HG03095 (cell line): Measurements from ENCODE around the gene POLR2H.

ENCODE experiments used
- ATAC-seq: cut with Tn5 transposase; IDR thresholded peaks from one replicate; pipeline ENCODE4 v1.9.1; 2021; ENCODE audit warnings: moderate library complexity; ENCODE audit not compliant: unreplicated experiment

Gene POLR2H

DNA sequence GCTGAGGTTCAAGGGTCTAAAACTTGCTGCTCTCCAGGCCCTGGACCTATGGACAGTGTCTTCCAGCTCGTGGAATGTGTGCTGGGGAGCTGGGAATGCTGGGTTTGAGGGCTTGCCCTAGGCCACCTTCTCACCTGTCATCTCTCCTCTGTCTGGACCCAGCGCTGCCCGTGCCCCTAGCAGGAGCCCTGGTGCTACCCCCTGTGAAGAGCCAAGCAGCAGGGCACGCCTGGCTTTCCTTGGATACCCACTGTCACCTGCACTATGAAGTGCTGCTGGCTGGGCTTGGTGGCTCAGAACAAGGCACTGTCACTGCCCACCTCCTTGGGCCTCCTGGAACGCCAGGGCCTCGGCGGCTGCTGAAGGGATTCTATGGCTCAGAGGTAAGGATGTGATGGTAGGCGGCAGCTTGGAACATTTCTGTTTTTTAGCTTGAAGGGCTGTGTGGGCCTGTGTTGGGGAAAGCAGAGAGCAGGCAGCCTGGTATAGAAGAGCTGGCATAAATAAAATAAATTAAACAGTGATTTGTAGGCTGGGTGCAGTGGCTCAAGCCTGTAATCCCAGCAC lies 23.4 kb downstream of the POLR2H start:
- no peak for ATAC-seq

DNA sequence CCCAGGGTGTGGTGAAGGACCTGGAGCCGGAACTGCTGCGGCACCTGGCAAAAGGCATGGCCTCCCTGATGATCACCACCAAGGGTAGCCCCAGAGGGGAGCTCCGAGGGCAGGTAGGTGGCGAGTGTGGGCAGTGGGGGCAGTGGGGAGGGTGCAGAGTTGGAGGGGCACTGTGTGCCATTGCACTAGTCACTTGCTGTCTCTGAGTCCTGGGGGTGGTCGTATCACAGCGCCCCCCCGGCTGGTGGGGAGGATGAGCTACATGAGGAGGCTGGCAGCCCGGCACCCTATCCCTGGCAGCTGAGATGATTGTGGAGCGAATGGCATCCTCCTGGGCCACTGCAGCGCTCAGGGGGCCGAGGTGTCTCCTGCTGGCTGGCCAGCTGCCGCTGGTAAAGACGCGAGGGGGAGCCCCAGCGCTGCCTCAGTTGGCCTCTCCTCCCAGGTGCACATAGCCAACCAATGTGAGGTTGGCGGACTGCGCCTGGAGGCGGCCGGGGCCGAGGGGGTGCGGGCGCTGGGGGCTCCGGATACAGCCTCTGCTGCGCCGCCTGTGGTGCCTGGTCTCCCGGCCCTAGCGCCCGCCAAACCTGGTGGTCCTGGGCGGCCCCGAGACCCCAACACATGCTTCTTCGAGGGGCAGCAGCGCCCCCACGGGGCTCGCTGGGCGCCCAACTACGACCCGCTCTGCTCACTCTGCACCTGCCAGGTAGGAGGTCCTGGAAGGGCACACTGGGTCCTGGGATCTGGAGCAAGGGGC lies 24.7 kb downstream of the POLR2H start:
- no peak for ATAC-seq

DNA sequence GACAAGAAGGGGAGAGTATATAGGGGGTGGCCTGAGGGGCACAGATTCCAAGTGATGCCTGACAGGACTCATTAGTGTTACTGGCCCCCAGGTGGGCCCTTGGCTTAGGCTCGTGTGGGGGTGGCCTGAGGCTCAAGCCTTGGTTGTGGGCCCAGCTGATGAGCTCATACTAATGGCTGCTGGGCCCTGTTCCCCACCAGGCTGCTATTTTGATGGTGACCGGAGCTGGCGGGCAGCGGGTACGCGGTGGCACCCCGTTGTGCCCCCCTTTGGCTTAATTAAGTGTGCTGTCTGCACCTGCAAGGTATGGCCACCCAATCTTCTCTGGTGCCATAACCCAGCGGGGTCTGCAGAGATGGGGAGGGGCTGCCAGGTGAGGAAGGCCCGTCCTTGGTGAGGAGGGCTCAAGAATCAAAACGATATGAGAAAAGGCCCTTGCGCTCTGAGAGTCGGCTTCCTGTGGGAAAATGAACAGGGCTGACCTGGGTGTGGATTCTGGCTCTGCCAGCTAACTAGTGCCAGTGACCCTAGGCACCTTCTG lies 25.7 kb downstream of the POLR2H start:
- no peak for ATAC-seq

DNA sequence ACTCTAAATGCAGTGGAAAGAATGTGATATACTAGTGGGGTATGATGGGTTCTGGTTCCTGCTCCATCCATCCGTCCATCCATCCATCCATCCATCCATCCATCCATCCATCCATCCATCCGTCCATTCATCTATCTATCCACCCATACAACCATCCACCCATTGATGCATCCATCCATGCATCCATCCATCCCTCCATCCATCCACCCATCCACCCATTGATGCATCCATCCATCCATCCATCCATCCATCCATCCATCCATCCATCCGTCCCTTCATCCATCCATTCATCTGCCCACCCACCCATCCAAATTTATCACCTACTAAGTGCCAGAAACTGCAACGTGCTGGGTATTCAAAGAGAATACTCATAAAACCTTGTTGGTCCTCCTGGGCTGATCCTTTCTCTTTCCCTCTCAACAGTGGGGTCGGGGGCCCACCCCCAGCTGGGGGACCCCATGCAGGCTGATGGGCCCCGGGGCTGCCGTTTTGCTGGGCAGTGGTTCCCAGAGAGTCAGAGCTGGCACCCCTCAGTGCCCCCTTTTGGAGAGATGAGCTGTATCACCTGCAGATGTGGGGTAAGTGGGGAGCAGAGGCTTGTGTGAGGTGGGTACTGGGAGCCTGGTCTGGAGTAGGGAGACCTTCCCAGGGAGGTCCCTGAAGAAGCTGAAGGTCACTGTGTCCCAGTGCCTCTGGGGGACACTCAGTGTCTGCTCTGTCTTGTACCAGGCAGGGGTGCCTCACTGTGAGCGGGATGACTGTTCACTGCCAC lies 26.8 kb downstream of the POLR2H start:
- no peak for ATAC-seq

DNA sequence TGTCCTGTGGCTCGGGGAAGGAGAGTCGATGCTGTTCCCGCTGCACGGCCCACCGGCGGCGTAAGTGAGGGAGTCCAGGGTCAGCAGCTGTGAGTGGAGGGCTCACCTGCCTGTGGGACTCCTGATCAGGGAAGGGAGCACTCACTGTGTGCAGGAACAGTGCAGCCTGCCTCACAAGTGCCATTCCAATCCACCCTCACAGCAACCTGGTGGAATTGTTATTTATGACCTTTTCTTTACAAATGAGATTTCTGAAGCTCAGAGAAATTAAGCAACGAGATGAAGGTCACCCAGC lies 27.4 kb downstream of the POLR2H start:
- no peak for ATAC-seq

DNA sequence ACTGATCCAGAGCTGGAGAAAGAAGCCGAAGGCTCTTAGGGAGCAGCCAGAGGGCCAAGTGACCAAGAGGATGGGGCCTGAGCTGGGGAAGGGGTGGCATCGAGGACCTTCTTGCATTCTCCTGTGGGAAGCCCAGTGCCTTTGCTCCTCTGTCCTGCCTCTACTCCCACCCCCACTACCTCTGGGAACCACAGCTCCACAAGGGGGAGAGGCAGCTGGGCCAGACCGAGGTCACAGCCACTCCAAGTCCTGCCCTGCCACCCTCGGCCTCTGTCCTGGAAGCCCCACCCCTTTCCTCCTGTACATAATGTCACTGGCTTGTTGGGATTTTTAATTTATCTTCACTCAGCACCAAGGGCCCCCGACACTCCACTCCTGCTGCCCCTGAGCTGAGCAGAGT lies 27.9 kb downstream of the POLR2H start:
- no peak for ATAC-seq

DNA sequence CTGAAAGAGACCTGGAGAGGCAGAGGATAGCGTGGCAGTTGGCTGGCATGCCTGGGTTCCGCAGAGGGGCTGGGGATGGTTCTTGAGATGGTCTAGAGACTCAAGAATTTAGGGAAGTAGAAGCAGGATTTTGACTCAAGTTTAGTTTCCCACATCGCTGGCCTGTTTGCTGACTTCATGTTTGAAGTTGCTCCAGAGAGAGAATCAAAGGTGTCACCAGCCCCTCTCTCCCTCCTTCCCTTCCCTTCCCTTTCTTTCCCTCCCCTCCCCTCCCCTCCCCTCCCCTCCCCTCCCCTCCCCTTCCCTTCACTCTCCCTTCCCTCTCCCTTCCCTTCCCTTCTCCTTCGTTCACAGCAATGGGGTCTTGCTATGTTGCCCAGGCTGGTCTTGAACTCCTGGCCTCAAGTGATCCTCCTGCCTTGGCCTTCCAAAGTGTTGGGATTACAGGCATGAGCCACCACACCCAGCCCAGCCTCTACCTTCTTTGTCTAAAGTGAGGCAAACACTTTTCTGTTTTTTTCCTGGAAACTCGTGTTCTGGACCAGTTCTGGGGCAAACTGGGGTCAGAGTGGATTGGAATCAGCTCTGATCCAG lies 28.5 kb downstream of the POLR2H start:
- ATAC-seq: no peak

DNA sequence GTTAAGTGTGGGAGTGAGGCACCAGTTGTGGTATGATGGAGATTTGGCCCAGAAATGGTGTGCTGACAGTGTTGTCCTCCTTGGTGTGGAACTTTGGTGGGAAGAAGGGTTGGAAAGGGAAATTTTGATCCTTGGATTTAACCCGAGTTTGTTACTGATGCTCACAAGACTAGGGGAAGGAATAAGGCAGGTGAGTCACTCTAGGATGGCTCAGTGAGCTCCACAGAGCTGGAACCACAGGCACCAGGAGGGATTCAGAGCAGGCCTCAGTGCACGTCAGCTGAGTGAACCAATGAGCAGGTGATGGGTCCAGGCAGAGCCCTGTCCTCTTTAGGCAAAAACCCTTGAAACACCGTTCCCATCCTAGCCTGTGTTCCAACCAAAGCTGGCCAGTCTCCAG lies 29.8 kb downstream of the POLR2H start:
- ATAC-seq: no peak

DNA sequence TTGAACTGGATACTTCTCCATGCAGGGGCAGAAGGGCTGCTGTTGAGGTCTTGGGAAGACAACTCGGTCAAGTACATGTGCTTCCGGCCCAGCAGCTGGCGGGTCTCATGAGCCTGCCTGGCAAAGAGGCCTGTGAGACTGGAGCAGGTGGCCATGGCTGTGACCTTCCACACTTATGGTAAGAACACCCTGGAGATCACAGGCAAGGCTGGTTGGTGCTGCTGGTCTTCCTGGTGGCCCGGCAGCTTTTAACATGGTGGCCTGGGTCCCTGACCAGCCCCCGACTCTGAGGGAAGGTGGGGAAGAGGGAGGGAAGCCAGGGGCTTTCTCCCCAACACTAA lies 33.8 kb downstream of the POLR2H start:
- ATAC-seq: no peak

DNA sequence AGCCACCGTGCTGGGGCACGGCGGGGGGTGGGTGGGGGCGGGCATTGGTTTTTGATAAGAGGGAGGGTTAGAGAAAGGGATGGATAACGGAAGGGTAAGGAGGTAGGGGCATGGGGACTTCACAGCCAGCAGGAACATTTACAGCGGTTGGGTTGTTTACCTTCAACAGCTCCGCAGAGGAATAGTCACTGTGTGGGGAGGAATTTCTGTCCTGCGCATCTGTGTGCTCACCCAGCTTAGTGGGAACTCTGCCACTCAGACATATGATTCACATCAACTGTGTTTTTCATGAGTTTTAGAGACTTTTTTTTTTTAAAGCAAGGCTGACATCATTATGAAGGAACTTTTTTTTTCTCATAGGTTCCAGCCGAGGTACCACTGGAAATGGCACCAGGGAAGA lies 37.9 kb downstream of the POLR2H start:
- ATAC-seq: no peak

DNA sequence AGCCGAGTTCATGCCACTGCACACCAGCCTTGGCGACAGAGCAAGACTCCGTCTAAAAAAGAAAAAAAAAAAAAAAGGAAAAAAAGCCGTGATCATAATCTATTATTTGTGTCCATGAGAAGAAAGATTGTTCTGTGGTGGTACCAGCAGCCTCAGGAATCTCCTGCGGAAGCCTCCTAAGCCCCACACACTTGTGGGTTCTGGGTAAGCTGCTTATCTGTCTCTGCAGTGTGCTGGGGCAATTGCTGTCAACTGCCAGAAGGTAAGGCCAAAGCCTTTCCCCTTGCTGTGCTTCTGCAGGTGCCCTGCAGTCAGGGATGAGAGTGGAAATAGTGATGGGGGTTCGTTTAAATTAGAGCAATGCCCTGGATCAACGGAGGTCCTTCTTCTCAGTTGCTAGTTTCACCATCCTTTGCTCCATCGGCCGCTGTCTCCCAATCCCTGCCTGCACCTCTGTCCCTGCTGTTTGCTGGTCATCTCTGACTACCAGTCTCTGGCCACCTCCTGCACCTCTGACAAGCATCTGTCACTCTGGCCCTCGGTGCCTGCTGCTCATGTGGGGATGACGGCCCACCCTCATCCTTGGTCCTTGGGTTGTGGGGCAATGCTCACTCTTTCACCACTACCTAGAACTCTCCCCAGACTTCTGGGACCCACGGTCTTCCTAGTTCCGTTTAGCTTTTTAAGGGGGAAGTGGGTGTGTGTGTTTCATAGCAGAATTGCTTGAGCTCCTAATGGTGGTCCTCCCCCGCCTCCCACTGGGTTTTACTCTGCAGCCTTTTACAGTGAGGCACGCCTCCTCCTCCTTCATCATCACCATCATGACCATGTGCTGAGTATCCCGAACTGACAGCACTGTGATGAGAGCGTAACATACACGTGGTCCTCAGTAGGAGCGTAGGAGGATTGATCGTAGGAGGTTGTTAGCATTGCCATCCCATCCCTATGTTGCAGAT lies 43.8 kb downstream of the POLR2H start:
- ATAC-seq: no peak

DNA sequence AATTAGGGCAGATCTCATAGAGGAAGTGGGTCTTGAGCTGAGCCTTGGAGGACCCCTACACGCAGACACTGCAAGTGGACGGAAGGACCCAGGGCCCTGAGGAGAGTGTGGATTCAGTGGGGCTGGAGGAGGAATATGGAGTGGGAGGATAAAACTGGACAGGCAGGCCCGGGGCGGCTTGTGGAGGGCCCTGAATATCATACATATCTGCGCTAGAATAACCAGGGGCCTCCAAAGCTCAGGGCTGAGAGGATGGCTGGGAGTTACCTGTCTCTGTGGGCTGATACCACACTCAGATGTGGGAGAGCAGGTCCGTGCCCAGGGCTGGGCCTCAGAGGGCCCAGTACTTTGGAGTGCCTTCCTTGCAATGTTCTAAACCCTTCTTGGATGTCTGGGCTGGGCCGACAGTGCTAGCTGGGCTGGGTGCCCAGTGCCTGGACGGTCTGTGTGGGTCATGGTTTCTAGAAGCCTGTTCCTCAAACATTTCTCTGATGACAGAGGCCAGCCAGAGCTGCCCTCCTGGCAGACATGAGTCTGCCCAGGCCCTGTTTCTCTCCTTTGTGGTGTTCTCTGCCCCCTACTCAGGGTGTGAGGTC lies 47.9 kb downstream of the POLR2H start:
- ATAC-seq: no peak

DNA sequence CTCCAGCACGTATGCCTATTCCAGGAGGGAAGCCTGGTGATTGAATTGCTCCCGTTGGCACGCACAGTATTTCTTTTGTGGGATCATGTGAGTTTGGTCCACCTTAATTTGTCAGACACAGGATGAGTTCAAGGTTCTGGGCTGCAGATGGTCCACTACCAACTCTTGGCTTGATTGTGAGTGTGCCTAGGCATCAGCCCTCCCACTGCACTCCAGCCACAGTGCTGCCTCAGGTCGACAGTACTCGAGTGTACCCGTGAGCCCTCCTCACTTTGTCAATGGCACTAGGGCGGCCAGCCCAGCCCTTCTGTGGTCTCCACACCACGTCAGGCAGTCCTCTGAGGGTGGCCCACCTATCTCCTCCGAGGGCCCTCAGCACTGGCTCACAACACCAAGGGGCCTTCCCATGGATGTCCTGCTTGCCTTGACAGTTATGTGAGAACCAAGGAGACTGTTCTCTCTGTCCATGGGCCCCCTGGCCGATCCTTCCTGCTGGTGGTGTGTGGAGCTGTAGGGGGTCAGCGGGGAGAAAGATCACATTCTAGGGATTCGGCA lies 48.5 kb downstream of the POLR2H start:
- ATAC-seq: no peak

DNA sequence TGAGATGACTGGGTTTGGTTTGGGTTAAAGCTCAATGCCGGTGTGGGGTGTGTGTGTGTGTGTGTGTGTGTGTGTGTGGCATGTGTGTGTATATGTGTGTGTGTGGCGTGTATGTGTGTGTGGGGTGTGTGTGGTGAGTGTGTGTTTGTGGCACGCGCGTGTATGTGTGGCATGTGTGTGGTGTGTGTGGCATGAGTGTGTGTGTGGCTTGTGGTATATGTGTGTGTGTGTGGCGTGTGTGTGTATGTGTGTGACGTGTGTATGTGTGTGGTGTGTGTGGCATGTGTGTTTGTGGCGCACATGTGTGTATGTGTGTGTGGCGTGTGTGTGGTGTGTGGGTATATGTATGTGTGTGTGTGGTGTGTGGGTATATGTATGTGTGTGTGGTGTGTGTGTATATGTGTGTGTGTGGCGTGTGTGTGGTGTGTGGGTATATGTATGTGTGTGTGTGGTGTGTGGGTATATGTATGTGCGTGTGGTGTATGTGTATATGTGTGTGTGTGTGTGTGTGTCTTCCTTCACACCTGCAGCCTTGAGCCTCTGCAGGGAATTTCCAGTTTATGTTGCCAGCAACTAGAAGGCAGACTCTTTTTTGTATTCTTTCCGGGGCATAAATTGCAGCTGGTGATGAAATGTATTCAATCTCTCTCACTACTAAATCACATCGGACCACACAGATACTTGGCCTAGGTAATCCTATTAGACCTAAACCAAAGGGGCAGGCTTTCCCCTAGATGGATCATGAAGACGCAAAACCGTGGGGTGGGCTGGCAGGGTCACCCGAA lies 53.1 kb downstream of the POLR2H start:
- ATAC-seq: no peak

DNA sequence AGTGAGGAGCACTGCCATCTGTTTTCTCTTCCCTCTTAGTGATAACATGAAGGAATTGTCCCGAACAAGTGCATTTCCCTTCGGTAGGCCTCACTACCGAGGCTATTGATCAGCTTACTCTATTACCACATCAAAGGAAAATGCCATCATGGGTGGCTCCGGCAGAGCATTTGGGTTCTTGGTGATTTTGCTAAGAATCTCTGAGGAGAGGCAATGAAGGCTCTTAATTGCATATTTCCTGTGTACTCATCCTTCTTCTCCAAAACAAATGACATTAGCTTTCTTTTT lies 53.6 kb downstream of the POLR2H start:
- ATAC-seq: no peak

DNA sequence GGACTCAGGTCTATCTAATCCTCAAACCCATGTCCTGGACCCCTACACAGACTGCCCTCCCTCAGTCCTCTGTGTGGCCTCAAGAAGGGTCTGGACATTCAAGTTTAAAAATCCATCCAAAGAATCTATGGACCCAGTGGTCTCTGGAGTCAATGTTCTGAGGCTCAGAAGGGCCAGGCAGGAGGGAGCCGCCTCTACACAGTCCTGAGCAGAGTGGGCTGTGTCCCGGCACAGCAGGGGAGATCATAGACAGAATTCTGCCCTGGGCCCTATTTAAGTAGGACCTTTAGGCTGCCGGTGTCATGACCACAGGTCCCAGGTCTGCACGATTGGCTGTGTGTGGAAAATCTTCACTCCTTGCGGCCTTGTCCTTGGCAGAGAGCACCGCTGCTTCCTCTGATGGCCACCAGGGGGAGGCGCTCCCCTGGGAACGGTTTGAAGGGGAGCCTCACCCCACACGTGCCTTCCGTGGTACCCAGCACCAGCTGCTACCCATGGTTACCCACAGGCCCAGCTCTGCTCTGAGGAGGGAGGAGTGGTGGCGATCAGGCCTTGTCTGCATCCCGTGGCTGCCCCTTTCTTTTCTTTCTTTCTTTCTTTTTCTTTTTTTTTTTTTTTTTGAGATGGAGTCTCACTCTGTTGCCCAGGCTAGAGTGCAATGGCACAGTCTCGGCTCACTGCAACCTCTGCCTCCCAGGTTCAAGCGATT lies 56.3 kb downstream of the POLR2H start:
- peak; percentile 92 for ATAC-seq
